Activated CD4-positive, alpha-beta T cell treated with anti-CD3 and anti-CD28 coated beads, Interleukin-2, amount 10 ng/mL, durations not matched to agents 24 days and 14 days (primary cell): ENCODE results near the gene DMTF1. TPM values are rescaled to one million over a fixed set of nuclear protein-coding genes. Genes with fewer than 3 reads are reported as not detected.
"Not testable (repeated sequence)": the region's sequence is repeated elsewhere in the genome, so short reads cannot be mapped to it uniquely, and the experiment has no call there.

Experiments
- DNase-seq: peaks from one replicate; pipeline ENCODE4 v3.0.0; 2022
- H3K27ac Mint-ChIP-seq: one replicate; pipeline ENCODE4 v1.8.0; 2022; ENCODE audit warnings: mild to moderate bottlenecking, mixed read lengths
- H3K27me3 Mint-ChIP-seq: one replicate; pipeline ENCODE4 v1.8.0; 2022; ENCODE audit warnings: mixed read lengths
- H3K36me3 Mint-ChIP-seq: one replicate; pipeline ENCODE4 v1.8.0; 2022; ENCODE audit warnings: low read depth, mild to moderate bottlenecking, mixed read lengths
- H3K4me1 Mint-ChIP-seq: one replicate; pipeline ENCODE4 v1.8.0; 2021; ENCODE audit warnings: mixed read lengths
- H3K4me3 Mint-ChIP-seq: one replicate; pipeline ENCODE4 v1.8.0; 2022; ENCODE audit warnings: mild to moderate bottlenecking, moderate library complexity, mixed read lengths
- H3K9me3 Mint-ChIP-seq: one replicate; pipeline ENCODE4 v1.8.0; 2021; ENCODE audit warnings: mixed read lengths
- intact Hi-C: fragments of 100-400 bp; cut with micrococcal nuclease; formaldehyde crosslinking; loops from one replicate; pipeline ENCODE4 v1.15.1; 2023
- total RNA-seq: library from RNA; stranded (reverse); gene quantifications from 2 replicates; pipeline ENCODE4 v1.2.3, GENCODE V29; 2022

Gene DMTF1
- total RNA-seq, 1 donor from 2014 or later: 102 TPM

DNA sequence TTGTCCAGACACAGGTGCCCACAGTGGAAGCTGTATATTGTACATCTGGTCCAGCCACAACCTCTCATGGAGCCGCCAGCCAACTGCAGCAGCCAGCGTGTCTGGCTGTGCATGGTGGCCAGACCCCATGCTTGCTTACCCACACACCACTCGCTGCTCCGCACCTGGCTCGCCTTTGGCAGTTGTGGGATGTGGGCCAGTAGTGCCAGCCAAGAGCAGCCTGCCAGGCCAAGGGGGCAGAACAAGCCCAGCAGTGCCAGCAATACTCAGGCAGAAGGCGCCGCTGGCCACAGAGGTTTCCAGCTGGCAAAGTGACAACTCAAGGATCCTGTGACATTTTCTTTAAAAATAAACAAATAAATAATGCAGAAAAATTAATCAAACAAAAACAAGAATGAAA, 79.0 kb downstream of the DMTF1 start:
- Mint-ChIP-seq H3K4me1 (peaks cover 5% of the 10 kb centered on the region), H3K9me3 (no peaks in the 10 kb centered on the region), H3K27ac (no peak overlapping the region), H3K27me3 (peaks cover 8% of the 10 kb centered on the region), H3K36me3 (no peaks in the 10 kb centered on the region), H3K4me3 (no peak overlapping the region)
- DNase-seq: no peak
- intact Hi-C loops: no loop called here

GRCh38 chr7:87231711-87232110, 79.5 kb downstream of the DMTF1 start:
- H3K36me3 Mint-ChIP-seq: no peaks in the 10 kb centered on the region
- peaks cover 2% of the 10 kb centered on the region for H3K4me1 Mint-ChIP-seq
- H3K9me3 Mint-ChIP-seq: no peaks in the 10 kb centered on the region
- intact Hi-C loops: no loop called here
- H3K4me3 Mint-ChIP-seq: no peak overlapping the region
- DNase-seq: no peak
- H3K27ac Mint-ChIP-seq: no peak overlapping the region
- peaks cover 8% of the 10 kb centered on the region for H3K27me3 Mint-ChIP-seq

- intact Hi-C loops: loop anchor here (5.0 kb wide), 2 partner anchors 33 to 178 kb away; partner anchors contain the start of gene ELAPOR2
- DNase-seq: no peak
- H3K27ac Mint-ChIP-seq: no peak overlapping the region
- peaks cover 14% of the 10 kb centered on the region for H3K27me3 Mint-ChIP-seq
- no peak overlapping the region for H3K4me3 Mint-ChIP-seq
- H3K36me3 Mint-ChIP-seq: no peaks in the 10 kb centered on the region
- H3K4me1 Mint-ChIP-seq: peaks cover 2% of the 10 kb centered on the region
- no peaks in the 10 kb centered on the region for H3K9me3 Mint-ChIP-seq
Measured at GRCh38 chr7:87234949-87235348, 82.7 kb downstream of the DMTF1 start.

GRCh38 chr7:87238464-87239051, 86.3 kb downstream of the DMTF1 start:
- H3K27me3 Mint-ChIP-seq: peaks cover 18% of the 10 kb centered on the region
- DNase-seq, H3K4me1 Mint-ChIP-seq, H3K4me3 Mint-ChIP-seq, H3K9me3 Mint-ChIP-seq, H3K36me3 Mint-ChIP-seq, H3K27ac Mint-ChIP-seq: not testable (repeated sequence)
- intact Hi-C loops: loop anchor here (5.0 kb wide), 2 partner anchors 36 to 181 kb away; partner anchors contain the start of gene ELAPOR2

DNA sequence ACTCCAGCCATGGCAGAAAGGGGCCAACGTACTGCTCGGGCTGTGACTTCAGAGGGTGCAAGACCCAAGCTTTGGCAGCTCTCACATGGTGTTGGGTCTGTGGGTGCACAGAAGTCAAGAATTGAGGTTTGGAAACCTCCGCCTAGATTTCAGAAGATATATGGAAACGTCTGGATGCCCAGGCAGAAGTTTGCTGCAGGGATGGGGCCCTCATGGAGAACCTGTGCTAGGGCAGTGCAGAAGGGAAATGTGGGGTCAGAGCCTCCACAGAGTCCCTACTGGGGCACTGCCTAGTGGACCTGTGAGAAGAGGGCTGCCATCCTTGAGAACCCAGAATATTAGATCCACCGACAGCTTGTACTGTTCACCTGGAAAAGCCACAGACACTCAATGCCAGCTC, 93.4 kb downstream of the DMTF1 start:
- H3K27me3 Mint-ChIP-seq, DNase-seq, H3K4me3 Mint-ChIP-seq, H3K4me1 Mint-ChIP-seq, intact Hi-C loops, H3K36me3 Mint-ChIP-seq, H3K27ac Mint-ChIP-seq: not testable (repeated sequence)
- peaks cover 16% of the 10 kb centered on the region for H3K9me3 Mint-ChIP-seq

Other genes with a start within 250 kb of the DMTF1 start
- 1.9 and 2.1 TPM in 2 replicates for gene ELAPOR2, start 92.8 kb upstream of the DMTF1 start, total RNA-seq
- gene TMEM243, start 67.3 kb downstream of the DMTF1 start, total RNA-seq: 46.1 and 48.0 TPM in 2 replicates
- gene CROT, start 193.2 kb downstream of the DMTF1 start, total RNA-seq: 6.2 and 7.1 TPM in 2 replicates